Measurements from ENCODE around the gene RTRAF.
A peak's percentile ranks its signal among the peaks of the same experiment; 100 is the strongest.

The RTRAF gene

GRCh38 chr14:52031781-52032180 lies 42.4 kb downstream of the RTRAF start:
- peak; percentile 92 to 98 for DNase-seq (ENCODE audit: low read depth in 2 of 2)
- no peak for TF ChIP-seq CTCF (IDR thresholded peaks at IDR 0.05; ENCODE audit: low read depth, low read length)
- H3K4me3 ChIP-seq (replicated peaks in 1 of 2; ENCODE audit: low read depth in 2 of 2, low read length in 2 of 2): no peak overlapping the region

- DNase-seq (ENCODE audit: low read depth in 2 of 2): peak; percentile 49 to 85
- H3K4me3 ChIP-seq (replicated peaks in 1 of 2; ENCODE audit: low read depth in 2 of 2, low read length in 2 of 2): no peak overlapping the region
- TF ChIP-seq CTCF (IDR thresholded peaks at IDR 0.05; ENCODE audit: low read depth, low read length): no peak
Measured at GRCh38 chr14:52032204-52032801, 43.0 kb downstream of the RTRAF start.

- no peak for TF ChIP-seq CTCF (IDR thresholded peaks at IDR 0.05; ENCODE audit: low read depth, low read length)
- H3K4me3 ChIP-seq (replicated peaks in 1 of 2; ENCODE audit: low read depth in 2 of 2, low read length in 2 of 2): no peak overlapping the region
- peak; percentile 58 to 85 for DNase-seq (ENCODE audit: low read depth in 2 of 2)
Measured at GRCh38 chr14:52033101-52033642, 43.8 kb downstream of the RTRAF start.

- TF ChIP-seq CTCF (IDR thresholded peaks at IDR 0.05; ENCODE audit: low read depth, low read length): no peak
Measured at GRCh38 chr14:52039124-52039815, 49.9 kb downstream of the RTRAF start.

GRCh38 chr14:52040598-52040997 lies 51.3 kb downstream of the RTRAF start:
- no peak for DNase-seq (ENCODE audit: low read depth in 2 of 2)
- TF ChIP-seq CTCF (IDR thresholded peaks at IDR 0.05; ENCODE audit: low read depth, low read length): no peak
- no peak overlapping the region for H3K4me3 ChIP-seq (replicated peaks in 1 of 2; ENCODE audit: low read depth in 2 of 2, low read length in 2 of 2)

More at GRCh38 chr14:52039124-52039815, 49.9 kb downstream of the RTRAF start:
- H3K4me3 ChIP-seq (replicated peaks in 1 of 2; ENCODE audit: low read depth in 2 of 2, low read length in 2 of 2): no peak overlapping the region
- no peak for DNase-seq (ENCODE audit: low read depth in 2 of 2)

- no peak for DNase-seq (ENCODE audit: low read depth in 2 of 2)
- no peak overlapping the region for H3K4me3 ChIP-seq (replicated peaks in 1 of 2; ENCODE audit: low read depth in 2 of 2, low read length in 2 of 2)
- no peak for TF ChIP-seq CTCF (IDR thresholded peaks at IDR 0.05; ENCODE audit: low read depth, low read length)
Measured at GRCh38 chr14:52042371-52043289, 53.3 kb downstream of the RTRAF start.

Data from cardiac fibroblast (primary cell).